Ascending aorta (tissue), 2 donors: ENCODE measurements around the gene DIDO1. TPM values are rescaled to one million over a fixed set of nuclear protein-coding genes. Genes with fewer than 3 reads are reported as not detected.

Experiments used
- DNase-seq, 2 donors: peaks; one replicate each; pipeline ENCODE4 v3.0.0-alpha.2; 2019; ENCODE audit warnings: low spot score in 2 of 2
- H3K27ac ChIP-seq, 2 donors: fragments of 200-600 bp; sonication (generic); one replicate each; pipeline ENCODE4 v1.5.1; 2016 to 2017; ENCODE audit warnings: mild to moderate bottlenecking in 1 of 2
- H3K27me3 ChIP-seq: fragments of 200-600 bp; sonication (generic); one replicate; pipeline ENCODE4 v1.5.1; 2017
- H3K36me3 ChIP-seq, 2 donors: fragments of 200-600 bp; sonication (generic); one replicate each; pipeline ENCODE4 v1.5.1; 2016
- H3K4me1 ChIP-seq, 2 donors: fragments of 200-600 bp; sonication (generic); one replicate each; pipeline ENCODE4 v1.5.1; 2016 to 2017; ENCODE audit warnings: mild to moderate bottlenecking in 1 of 2
- H3K4me3 ChIP-seq, 2 donors: fragments of 200-600 bp; sonication (generic); one replicate each; pipeline ENCODE4 v1.5.1; 2016 to 2017; ENCODE audit warnings: mild to moderate bottlenecking in 1 of 2
- H3K9me3 ChIP-seq, 2 donors: fragments of 200-600 bp; sonication (generic); one replicate each; pipeline ENCODE4 v1.5.1; 2016
- CTCF ChIP-seq, 3 experiments: fragments of 200-600 bp in 2 of 3; fragments of 450-650 bp in 1 of 3; sonication (generic) in 2 of 3; IDR thresholded peaks; one replicate each; pipeline ENCODE4 v1.5.1; 2016 to 2019; ENCODE audit warnings: antibody characterized with exemption in 3 of 3, mild to moderate bottlenecking in 1 of 3, moderate library complexity in 1 of 3
- intact Hi-C: fragments of 100-400 bp; cut with DNase I; formaldehyde crosslinking; loops from one replicate; pipeline ENCODE4 v1.15.1; 2023
- total RNA-seq: library from RNA; depleted of rRNA; stranded (reverse); fragments of >200 nt; gene quantifications from one replicate; pipeline ENCODE4 v1.1.0, GENCODE V29; 2016

Gene DIDO1
- total RNA-seq, 1 donor from 2014 or later = 42.4 TPM

- intact Hi-C loops = loop anchor here (2.0 to 5.0 kb wide), 5 partner anchors 35 to 795 kb away; partner anchors contain the start of genes GID8, TAF4 and YTHDF1
- Histone ChIP-seq H3K27me3 (no peaks in the 10 kb centered on the region), H3K4me3 (peak within 1 kb of the TSS; percentile 57 to 69), H3K36me3 (peaks cover 0 to 6% of the 10 kb centered on the region in 2 donors), H3K9me3 (no peaks in the 10 kb centered on the region), H3K4me1 (peaks cover 4 to 7% of the 10 kb centered on the region in 2 donors), H3K27ac (peak within 1 kb of the TSS; percentile 56 to 63)
- no peak for TF ChIP-seq CTCF (IDR thresholded peaks at IDR 0.05)
- peak; percentile 53 to 93 for DNase-seq
Observed at GRCh38 chr20:62861726-62862336, 64.5 kb downstream of the DIDO1 start, which contains the start of gene TCFL5. Gene TCFL5 (minus strand): TSS chr20:62861822. CDS start chr20:62861670, 152 bp downstream.

DNA sequence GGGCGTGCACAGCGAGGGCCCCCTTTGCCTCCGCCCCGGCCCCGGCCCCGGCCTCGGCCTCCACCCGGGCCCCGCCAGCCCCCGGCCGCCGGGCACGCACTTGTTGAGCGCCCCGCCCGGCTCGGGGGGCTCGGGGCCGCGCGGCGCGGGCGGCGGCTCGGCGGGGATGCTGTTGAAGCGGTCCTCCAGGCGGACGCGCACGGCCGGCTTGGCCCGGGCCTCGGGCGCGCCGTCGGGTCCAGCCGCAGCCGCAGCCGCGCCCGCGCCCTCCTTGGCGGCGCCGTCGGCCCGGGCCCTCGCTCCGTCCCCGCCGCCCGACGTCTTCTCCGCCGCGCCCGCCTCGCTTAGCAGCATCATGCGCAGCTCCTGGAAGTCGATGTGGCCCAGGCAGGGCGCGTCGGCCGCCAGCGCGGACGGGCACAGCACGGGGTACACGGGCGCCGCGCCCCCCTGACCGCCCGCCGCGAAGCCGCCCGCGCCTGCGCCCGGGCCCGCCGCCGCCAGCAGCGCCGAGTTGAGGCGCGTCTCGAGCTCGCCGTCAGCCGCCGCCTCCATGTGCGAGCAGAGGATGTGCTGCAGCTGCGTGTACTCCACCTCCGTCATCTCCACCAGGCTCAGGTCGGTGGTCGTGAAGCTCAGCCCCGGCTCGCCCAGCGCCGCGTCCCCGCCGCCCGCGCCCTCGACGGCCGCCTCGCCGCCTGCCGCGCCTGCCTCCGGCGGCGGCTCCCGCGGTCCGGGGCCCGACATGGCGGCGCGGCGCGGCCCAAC is 65.2 kb downstream of the DIDO1 start:
- intact Hi-C loops = loop anchor here (2.0 to 5.0 kb wide), 5 partner anchors 34 to 794 kb away; partner anchors contain the start of genes GID8, TAF4 and YTHDF1
- DNase-seq = no peak
- H3K4me3 ChIP-seq = peak overlapping the region; percentile 57 to 69
- no peaks in the 10 kb centered on the region for H3K9me3 ChIP-seq
- H3K36me3 ChIP-seq = peaks cover 0 to 8% of the 10 kb centered on the region in 2 donors
- H3K27ac ChIP-seq = no peak overlapping the region
- H3K27me3 ChIP-seq = no peaks in the 10 kb centered on the region
- TF ChIP-seq CTCF (IDR thresholded peaks at IDR 0.05) = no peak
- H3K4me1 ChIP-seq = peaks cover 4 to 7% of the 10 kb centered on the region in 2 donors

DNA sequence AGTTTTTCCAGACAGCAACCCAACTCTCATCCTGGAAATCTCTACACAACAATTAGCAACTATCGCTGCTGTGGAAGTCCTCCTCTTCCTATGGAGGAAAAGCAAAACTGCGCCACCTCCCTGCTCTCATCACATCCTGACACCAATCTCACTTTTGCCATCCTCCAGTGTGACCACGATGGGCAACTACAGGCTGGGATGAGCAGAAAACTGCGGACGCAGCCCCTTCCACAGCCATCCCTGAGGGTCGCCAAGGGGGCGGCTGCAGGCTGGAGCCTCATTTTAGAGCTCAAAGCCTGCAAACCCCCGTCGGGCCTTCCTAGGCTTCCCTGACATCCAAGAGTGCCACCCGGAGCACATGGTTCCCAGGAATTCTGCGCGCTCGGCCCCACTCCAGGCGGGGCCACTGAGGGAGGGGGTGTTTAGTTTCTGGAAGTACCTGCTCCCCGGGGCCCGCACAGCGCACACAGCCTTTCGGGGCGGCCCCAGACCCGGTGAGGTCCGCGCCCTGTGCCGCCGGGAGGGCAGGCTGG is 65.8 kb downstream of the DIDO1 start:
- Histone ChIP-seq H3K4me3 (peak overlapping the region; percentile 57 to 69), H3K27ac (no peak overlapping the region), H3K36me3 (peaks cover 0 to 8% of the 10 kb centered on the region in 2 donors), H3K4me1 (peaks cover 4 to 7% of the 10 kb centered on the region in 2 donors), H3K27me3 (no peaks in the 10 kb centered on the region), H3K9me3 (no peaks in the 10 kb centered on the region)
- DNase-seq = no peak
- TF ChIP-seq CTCF (IDR thresholded peaks at IDR 0.05) = no peak
- intact Hi-C loops = loop anchor here (2.0 to 5.0 kb wide), 5 partner anchors 34 to 793 kb away; partner anchors contain the start of genes GID8, TAF4 and YTHDF1

GRCh38 chr20:62859721-62860120 is 66.6 kb downstream of the DIDO1 start:
- Histone ChIP-seq H3K4me3 (peak overlapping the region in 1 of 2 donors; percentile 69), H3K4me1 (peaks cover 4 to 7% of the 10 kb centered on the region in 2 donors), H3K9me3 (no peaks in the 10 kb centered on the region), H3K36me3 (peaks cover 0 to 8% of the 10 kb centered on the region in 2 donors), H3K27ac (no peak overlapping the region), H3K27me3 (no peaks in the 10 kb centered on the region)
- TF ChIP-seq CTCF (IDR thresholded peaks at IDR 0.05) = no peak
- intact Hi-C loops = loop anchor here (2.0 to 5.0 kb wide), 6 partner anchors 33 to 792 kb away; partner anchors contain the start of genes GID8, TAF4 and YTHDF1
- DNase-seq = no peak

DNA sequence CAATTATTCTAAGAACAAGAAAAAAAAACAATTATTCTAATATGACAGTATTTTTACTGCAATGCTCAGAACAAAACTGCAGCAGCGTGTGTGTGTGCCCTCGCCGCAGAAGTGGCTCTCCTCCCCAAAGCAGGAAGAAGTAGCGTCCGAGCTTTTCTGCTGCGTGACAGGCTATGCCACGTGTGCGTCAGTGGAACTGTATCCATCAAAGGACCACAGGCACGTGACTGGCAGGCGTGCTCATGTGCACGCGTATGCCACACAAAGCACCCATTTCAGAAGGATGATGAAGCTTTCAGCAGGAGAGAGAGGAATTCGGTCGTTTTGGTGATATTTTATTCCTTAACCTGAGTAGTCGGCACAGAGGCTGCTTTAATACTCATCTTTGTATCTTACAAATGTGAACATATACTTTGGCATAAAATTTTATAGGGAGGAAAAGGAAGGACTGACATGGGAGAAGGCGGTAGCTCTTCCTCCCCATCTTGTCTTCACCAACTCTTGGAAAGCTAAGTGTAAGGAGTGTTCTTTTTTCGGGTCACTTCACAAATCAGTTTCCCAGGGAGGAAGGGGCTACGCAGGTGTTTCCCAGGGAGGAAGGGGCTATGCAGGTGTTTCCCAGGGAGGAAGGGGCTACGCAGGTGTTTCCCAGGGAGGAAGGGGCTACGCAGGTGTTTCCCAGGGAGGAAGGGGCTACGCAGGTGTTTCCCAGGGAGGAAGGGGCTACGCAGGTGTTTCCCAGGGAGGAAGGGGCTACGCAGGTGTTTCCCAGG is 68.1 kb downstream of the DIDO1 start:
- Histone ChIP-seq H3K4me3 (no peak overlapping the region), H3K36me3 (peaks cover 0 to 17% of the 10 kb centered on the region in 2 donors), H3K9me3 (no peaks in the 10 kb centered on the region)

More for the DNA sequence above, 68.1 kb downstream of the DIDO1 start:
- H3K27me3 ChIP-seq = no peaks in the 10 kb centered on the region
- TF ChIP-seq CTCF (IDR thresholded peaks at IDR 0.05) = no peak
- H3K4me1 ChIP-seq = peaks cover 4 to 7% of the 10 kb centered on the region in 2 donors
- intact Hi-C loops = loop anchor here (5.0 kb wide), 1 partner anchor 244 kb away; no protein-coding TSS in a partner anchor
- no peak for DNase-seq
- no peak overlapping the region for H3K27ac ChIP-seq
